GM23248 (cell line): ENCODE data around the gene CADPS2.

Experiments used
- EZH2 ChIP-seq: fragments of 200-600 bp; sonication (generic); IDR thresholded peaks from 2 replicates; pipeline ENCODE4 v1.6.1; 2018; ENCODE audit warnings: antibody characterized with exemption, mild to moderate bottlenecking; ENCODE audit not compliant: insufficient read depth, poor library complexity, severe bottlenecking
- EZH2phosphoT487 ChIP-seq: fragments of 200-600 bp; sonication (generic); IDR thresholded peaks from 2 replicates; pipeline ENCODE4 v1.6.1; 2018; ENCODE audit warnings: antibody characterized with exemption, moderate library complexity, mild to moderate bottlenecking, low read depth; ENCODE audit not compliant: insufficient read depth

DNA sequence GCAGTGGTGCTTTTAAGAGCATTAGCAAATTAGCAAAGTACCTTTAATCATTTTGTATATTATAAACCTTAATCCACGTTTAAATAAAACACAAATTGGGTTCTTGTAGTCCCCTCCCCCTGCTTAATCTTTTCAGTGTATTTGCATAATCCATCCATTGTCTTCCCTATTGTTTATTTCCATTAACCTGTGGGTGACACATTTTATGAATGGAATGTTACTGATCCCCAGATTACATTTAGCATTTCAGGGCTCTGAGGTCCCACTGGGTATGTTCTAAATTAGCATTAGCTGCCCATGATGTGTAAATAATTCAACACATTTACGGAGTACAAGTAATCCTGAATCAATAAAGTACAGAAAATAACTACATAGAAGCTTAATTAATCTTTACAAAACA, 443.3 kb downstream of the CADPS2 start:
- TF ChIP-seq EZH2 (no peak), EZH2phosphoT487 (no peak)
